HCT116 (cell line): Measurements from ENCODE around the gene CERS6.

Source experiments
- CTCF ChIP-seq, 3 experiments: fragments of 200-600 bp in 1 of 3; sonication (generic) in 1 of 3; IDR thresholded peaks in 2 of 3; conservative IDR thresholded peaks in 1 of 3; 2 replicates each; pipeline ENCODE4 v1.5.1; 2012 to 2017; ENCODE audit warnings: low read depth in 2 of 3, low read length in 2 of 3, antibody characterized with exemption in 1 of 3, borderline replicate concordance in 1 of 3, control low read depth in 1 of 3, mild to moderate bottlenecking in 1 of 3, mixed read lengths in 1 of 3, mixed run types in 1 of 3, moderate library complexity in 1 of 3; ENCODE audit not compliant: insufficient read depth in 1 of 3
- FOSL1 ChIP-seq: IDR thresholded peaks from 2 replicates; pipeline ENCODE4 v1.6.1; 2012; ENCODE audit warnings: low read depth
- POLR2A ChIP-seq: IDR thresholded peaks from 2 replicates; pipeline ENCODE4 v1.7.0; 2011; ENCODE audit warnings: borderline replicate concordance; ENCODE audit not compliant: insufficient read depth, insufficient read length; ENCODE audit errors: extremely low read depth
- POLR2AphosphoS5 ChIP-seq: IDR thresholded peaks from 2 replicates; pipeline ENCODE4 v1.6.1; 2011; ENCODE audit warnings: mild to moderate bottlenecking, low read depth, low read length, moderate library complexity
- RAD21 ChIP-seq: IDR thresholded peaks from 2 replicates; pipeline ENCODE4 v1.6.1; 2012; ENCODE audit warnings: low read depth, mild to moderate bottlenecking
- TCF7L2 ChIP-seq: IDR thresholded peaks from 2 replicates; pipeline ENCODE4 v1.7.0; 2011; ENCODE audit warnings: borderline replicate concordance, inconsistent platforms; ENCODE audit not compliant: insufficient read depth, insufficient read length; ENCODE audit errors: extremely low read depth
- ZNF274 ChIP-seq: fragments of 200-500 bp; sonication (Bioruptor generic); IDR thresholded peaks from 2 replicates; pipeline ENCODE4 v1.6.1; 2014; ENCODE audit warnings: mild to moderate bottlenecking, low read depth, low read length, inconsistent platforms

- TF ChIP-seq ZNF274 (no peak), POLR2AphosphoS5 (no peak), RAD21 (no peak), FOSL1 (no peak), CTCF (IDR thresholded peaks at IDR 0.05 in 2 of 3, conservative IDR thresholded peaks at IDR 0.05 in 1 of 3; ENCODE audit: borderline replicate concordance in 1 of 3, insufficient read depth in 1 of 3, low read depth in 2 of 3, low read length in 2 of 3) (no peak), POLR2A (no peak), TCF7L2 (no peak)
Observed at GRCh38 chr2:168466834-168467565, 10.9 kb downstream of the CERS6 start.
